H1 (cell line): ENCODE results near the gene CEP85L. TPM values are rescaled to one million over a fixed set of nuclear protein-coding genes. Genes with fewer than 3 reads are reported as not detected.

Source experiments
- CTCF ChIA-PET: fragments of 300-600 bp; sonication (Branson Sonifier 250); formaldehyde crosslinking; loops from one replicate; lab custom pipeline; 2021; ENCODE audit not compliant: partially characterized antibody; lab: Charles Lee
- POLR2A ChIA-PET: fragments of 300-600 bp; sonication (Branson Sonifier 250); formaldehyde crosslinking; loops from one replicate; lab custom pipeline; 2021; ENCODE audit warnings: inconsistent platforms; ENCODE audit not compliant: partially characterized antibody; lab: Charles Lee
- DNase-seq, 2 experiments: peaks; one replicate each; pipeline versions ENCODE4 v3.0.0 to v3.0.0-alpha.2; 2010 to 2022; ENCODE audit warnings: low spot score in 2 of 2, low read depth in 1 of 2, mixed read lengths in 1 of 2
- FAIRE-seq: peaks from 2 replicates; lab custom pipeline; 2011; peaks lifted over from hg19 to GRCh38; lab: Jason Lieb, UNC
- H2AFZ ChIP-seq: 2 replicates; pipeline ENCODE4 v1.8.1; 2012; ENCODE audit warnings: low read length, inconsistent platforms
- H2AK5ac ChIP-seq: 2 replicates; pipeline ENCODE4 v1.6.1; 2013; ENCODE audit warnings: low read depth, low read length
- H2BK120ac ChIP-seq: replicated peaks from 2 replicates; pipeline ENCODE3; 2013; ENCODE audit warnings: low read depth, low read length, inconsistent platforms
- H2BK12ac ChIP-seq: 2 replicates; pipeline ENCODE4 v1.6.1; 2013; ENCODE audit warnings: low read depth, low read length
- H2BK15ac ChIP-seq: 2 replicates; pipeline ENCODE4 v1.6.1; 2013; ENCODE audit warnings: low read length
- H2BK20ac ChIP-seq: 2 replicates; pipeline ENCODE4 v1.6.1; 2013; ENCODE audit warnings: low read length
- H2BK5ac ChIP-seq: 2 replicates; pipeline ENCODE4 v1.6.1; 2013; ENCODE audit warnings: low read depth, low read length
- H3K14ac ChIP-seq: 2 replicates; pipeline ENCODE4 v1.6.1; 2013; ENCODE audit warnings: inconsistent platforms; ENCODE audit not compliant: insufficient read length
- H3K18ac ChIP-seq: 2 replicates; pipeline ENCODE4 v1.6.1; 2013; ENCODE audit warnings: low read length; ENCODE audit errors: extremely low read depth
- H3K23ac ChIP-seq: 2 replicates; pipeline ENCODE4 v1.6.1; 2013; ENCODE audit warnings: inconsistent platforms; ENCODE audit not compliant: insufficient read length
- H3K23me2 ChIP-seq: 2 replicates; pipeline ENCODE4 v1.6.1; 2013; ENCODE audit warnings: low read depth, low read length
- H3K27ac ChIP-seq: 2 replicates; pipeline ENCODE4 v1.6.1; 2011; ENCODE audit warnings: low read depth, low read length, inconsistent platforms
- H3K27me3 ChIP-seq, 4 experiments: replicated peaks in 1 of 4; 1 replicate in 1 of 4; 2 replicates in 3 of 4; pipeline versions ENCODE4 v1.6.1 to v1.8.1; 2011 to 2013; ENCODE audit warnings: low read length in 3 of 4, mild to moderate bottlenecking in 3 of 4, inconsistent platforms in 2 of 4, mixed read lengths in 2 of 4, moderate library complexity in 1 of 4; ENCODE audit not compliant: control insufficient read depth in 3 of 4, insufficient read depth in 3 of 4; ENCODE audit errors: extremely low read depth in 1 of 4
- H3K36me3 ChIP-seq, 4 experiments: 2 replicates each; pipeline versions ENCODE4 v1.6.1 to v1.8.1; 2011 to 2013; ENCODE audit warnings: mild to moderate bottlenecking in 4 of 4, low read length in 3 of 4, moderate library complexity in 2 of 4, control low read depth in 1 of 4, inconsistent platforms in 1 of 4; ENCODE audit not compliant: insufficient read depth in 4 of 4, control insufficient read depth in 2 of 4
- H3K4ac ChIP-seq: replicated peaks from 2 replicates; pipeline ENCODE3; 2013; ENCODE audit warnings: low read length, low read depth, mixed read lengths, inconsistent platforms; ENCODE audit not compliant: insufficient read length
- H3K4me1 ChIP-seq, 4 experiments: replicated peaks in 1 of 4; 1 replicate in 1 of 4; 2 replicates in 3 of 4; pipeline versions ENCODE4 v1.6.1 to v1.8.1; 2011 to 2013; ENCODE audit warnings: low read length in 3 of 4, inconsistent platforms in 2 of 4, mixed read lengths in 1 of 4; ENCODE audit not compliant: insufficient read depth in 4 of 4, control insufficient read depth in 3 of 4
- H3K4me2 ChIP-seq, 2 experiments: 2 replicates each; pipeline versions ENCODE4 v1.6.1 to v1.8.1; 2011 to 2013; ENCODE audit warnings: low read depth in 2 of 2, low read length in 2 of 2, control low read depth in 1 of 2, inconsistent platforms in 1 of 2, mild to moderate bottlenecking in 1 of 2; ENCODE audit not compliant: insufficient read depth in 1 of 2
- H3K4me3 ChIP-seq, 4 experiments: fragments of 200-600, 300-600 bp in 1 of 4; sonication (generic), shearing (Covaris generic), sonication (Bioruptor Twin) in 1 of 4; 2 replicates each; pipeline versions ENCODE4 v1.5.1 to v1.8.1; 2011 to 2016; ENCODE audit warnings: low read length in 4 of 4, low read depth in 3 of 4, control low read depth in 2 of 4, inconsistent platforms in 2 of 4, mild to moderate bottlenecking in 2 of 4, mixed read lengths in 1 of 4, moderate library complexity in 1 of 4; ENCODE audit not compliant: insufficient read depth in 2 of 4; ENCODE audit errors: extremely low read depth in 1 of 4
- H3K56ac ChIP-seq: replicated peaks from 2 replicates; pipeline ENCODE3; 2013; ENCODE audit warnings: low read depth, mild to moderate bottlenecking, mixed read lengths, low read length, inconsistent platforms; ENCODE audit not compliant: insufficient read length
- H3K79me1 ChIP-seq: 2 replicates; pipeline ENCODE4 v1.6.1; 2013; ENCODE audit warnings: low read depth, low read length, control low read depth
- H3K79me2 ChIP-seq, 2 experiments: 2 replicates each; pipeline versions ENCODE4 v1.6.1 to v1.8.1; 2012 to 2013; ENCODE audit warnings: low read length in 2 of 2, mild to moderate bottlenecking in 2 of 2, inconsistent platforms in 1 of 2; ENCODE audit not compliant: insufficient read depth in 2 of 2, control insufficient read depth in 1 of 2
- H3K9ac ChIP-seq, 4 experiments: replicated peaks in 1 of 4; 1 replicate in 1 of 4; 2 replicates in 3 of 4; pipeline versions ENCODE4 v1.6.1 to v1.8.1; 2011 to 2013; ENCODE audit warnings: low read depth in 3 of 4, low read length in 3 of 4, control low read depth in 2 of 4, mild to moderate bottlenecking in 2 of 4, moderate library complexity in 2 of 4, inconsistent platforms in 1 of 4; ENCODE audit errors: extremely low read depth in 1 of 4
- H3K9me3 ChIP-seq, 2 experiments: 2 replicates each; pipeline versions ENCODE4 v1.6.1 to v1.8.1; 2012 to 2013; ENCODE audit warnings: mild to moderate bottlenecking in 2 of 2, moderate library complexity in 2 of 2, control low read depth in 1 of 2, inconsistent platforms in 1 of 2, low read depth in 1 of 2, low read length in 1 of 2, mixed read lengths in 1 of 2; ENCODE audit not compliant: insufficient read depth in 2 of 2
- H4K20me1 ChIP-seq, 2 experiments: replicated peaks in 1 of 2; 2 replicates each; pipeline versions ENCODE3 to v1.8.1; 2011 to 2013; ENCODE audit warnings: inconsistent platforms in 2 of 2, low read length in 2 of 2, mild to moderate bottlenecking in 1 of 2; ENCODE audit not compliant: insufficient read depth in 2 of 2, control insufficient read depth in 1 of 2
- H4K5ac ChIP-seq: 2 replicates; pipeline ENCODE4 v1.6.1; 2013; ENCODE audit warnings: low read length, low read depth, mixed read lengths, inconsistent platforms; ENCODE audit not compliant: insufficient read length
- H4K8ac ChIP-seq: 2 replicates; pipeline ENCODE4 v1.8.0; 2013; ENCODE audit warnings: mild to moderate bottlenecking, moderate library complexity, low read length, inconsistent platforms; ENCODE audit not compliant: insufficient read depth; ENCODE audit errors: extremely low read depth
- H4K91ac ChIP-seq: replicated peaks from 2 replicates; pipeline ENCODE3; 2013; ENCODE audit warnings: low read length, mixed read lengths, inconsistent platforms; ENCODE audit not compliant: insufficient read length
- ASH2L ChIP-seq: fragments of 200-600, 300-600 bp; sonication (generic); IDR thresholded peaks from one replicate; pipeline ENCODE4 v1.7.1; 2017; ENCODE audit warnings: low read length
- BCL11A ChIP-seq, 2 experiments: IDR thresholded peaks; one replicate each; pipeline ENCODE4 v1.6.1; 2011; ENCODE audit warnings: low read depth in 2 of 2, low read length in 2 of 2, mild to moderate bottlenecking in 2 of 2
- CBX8 ChIP-seq: fragments of 300-800, 300-1000 bp; sonication (generic); IDR thresholded peaks from 2 replicates; pipeline ENCODE4 v1.7.1; 2016; ENCODE audit warnings: low read depth, low read length, borderline replicate concordance
- HDAC2 ChIP-seq, 2 experiments: fragments of 300-600 bp in 1 of 2; sonication (generic) in 1 of 2; IDR thresholded peaks; 2 replicates each; pipeline ENCODE4 v1.6.1; 2011 to 2012; ENCODE audit warnings: low read depth in 2 of 2, low read length in 2 of 2, mild to moderate bottlenecking in 2 of 2, moderate library complexity in 2 of 2, borderline replicate concordance in 1 of 2, inconsistent platforms in 1 of 2
- KDM1A ChIP-seq: fragments of 200-600, 300-600 bp; sonication (generic); IDR thresholded peaks from 2 replicates; pipeline ENCODE4 v1.7.1; 2016; ENCODE audit warnings: mild to moderate bottlenecking, low read length, borderline replicate concordance
- KDM5A ChIP-seq: fragments of 200-600 bp; IDR thresholded peaks from 2 replicates; pipeline ENCODE4 v1.7.1; 2012; ENCODE audit warnings: mild to moderate bottlenecking, low read length, inconsistent platforms, mixed read lengths
- MAFK ChIP-seq: IDR thresholded peaks from 2 replicates; pipeline ENCODE4 v1.6.1; 2012; ENCODE audit warnings: low read depth, mild to moderate bottlenecking, improper control_type of control experiment, low read length
- NRF1 ChIP-seq: IDR thresholded peaks from 2 replicates; pipeline ENCODE4 v1.6.1; 2011; ENCODE audit warnings: mild to moderate bottlenecking, low read depth, low read length, improper control_type of control experiment
- PHF8 ChIP-seq: fragments of 200-600 bp; sonication (generic); conservative IDR thresholded peaks from 2 replicates; pipeline ENCODE4 v1.7.1; 2012; ENCODE audit warnings: low read depth, mild to moderate bottlenecking, inconsistent platforms, low read length, moderate library complexity
- POLR2A ChIP-seq, 2 experiments: IDR thresholded peaks; 1 replicate in 1 of 2; 2 replicates in 1 of 2; pipeline ENCODE4 v1.6.1; 2011; ENCODE audit warnings: low read depth in 2 of 2, low read length in 2 of 2, mild to moderate bottlenecking in 2 of 2; ENCODE audit errors: control extremely low read depth in 1 of 2
- POLR2AphosphoS5 ChIP-seq: IDR thresholded peaks from 2 replicates; pipeline ENCODE4 v1.6.1; 2011; ENCODE audit warnings: low read depth, low read length
- RNF2 ChIP-seq: fragments of 200-900, 300-1000 bp; sonication (generic); IDR thresholded peaks from 2 replicates; pipeline ENCODE4 v1.7.1; 2016; ENCODE audit warnings: borderline replicate concordance, low read depth, mild to moderate bottlenecking, antibody characterized with exemption, low read length; ENCODE audit not compliant: poor library complexity, severe bottlenecking; ENCODE audit errors: missing control alignments
- SAP30 ChIP-seq: fragments of 300-600 bp; sonication (generic); IDR thresholded peaks from 2 replicates; pipeline ENCODE4 v1.7.1; 2012; ENCODE audit warnings: low read length, moderate library complexity, mild to moderate bottlenecking, inconsistent platforms; ENCODE audit not compliant: insufficient read depth, insufficient replicate concordance
- YY1 ChIP-seq: IDR thresholded peaks from 2 replicates; pipeline ENCODE4 v1.6.1; 2011; ENCODE audit warnings: low read depth, mild to moderate bottlenecking, low read length
- WGBS, 2 experiments: shearing (Covaris generic) in 1 of 2; methylation state at CpG; one replicate each; pipeline versions ENCODE4 v1.1.6 to v1.1.7; 2013 to 2015; ENCODE audit warnings: low lambda C conversion rate in 2 of 2, mixed read lengths in 2 of 2, inconsistent platforms in 1 of 2, low coverage in 1 of 2, missing lambda C conversion rate in 1 of 2; ENCODE audit not compliant: insufficient replicate concordance in 2 of 2, insufficient coverage in 1 of 2, insufficient read length in 1 of 2; ENCODE audit errors: extremely low coverage in 1 of 2, missing lambda C conversion rate in 1 of 2; 5-methylcytosine and 5-hydroxymethylcytosine counted together
- polyA plus RNA-seq, 7 experiments: library from polyadenylated mRNA; depleted of rRNA in 3 of 7; stranded (reverse) in 5 of 7; unstranded in 2 of 7; fragments of >200 nt in 5 of 7; fragments of 200-250 nt in 2 of 7; gene quantifications; 1 replicate in 5 of 7; 2 replicates in 1 of 7; 4 replicates in 1 of 7; pipeline versions ENCODE4 v1.2.1 to v1.2.3, GENCODE V29; 2011 to 2013; ENCODE audit warnings: missing spikeins in 2 of 7, mixed read lengths in 2 of 7
- total RNA-seq: library from RNA; stranded (reverse); fragmentation: NEBNext Ultra II Directional; extraction: Animal tissue kit (Norgen Biotek cat#: 25700); gene quantifications from 2 replicates; pipeline ENCODE4 v1.2.1, GENCODE V29; 2021

CEP85L gene
- total and polyA plus RNA-seq, 2 of the 8 experiments (the other 6 are each of a cell fraction or from before 2014, with no cell fraction given): 3.2 to 27.6 TPM

- Histone ChIP-seq H3K23ac (no peak overlapping the region), H2AK5ac (no peak overlapping the region), H3K23me2 (no peaks in the 10 kb centered on the region; the same call in 1 of the 2 replicates), H3K14ac (no peak overlapping the region), H3K79me2 (peaks cover 0 to 41% of the 10 kb centered on the region in 2 experiments; a peak in 2 of 4 replicates), H2BK20ac (no peak overlapping the region), H3K36me3 (no peaks in the 10 kb centered on the region), H3K9ac (no peak overlapping the region), H3K4me1 (peaks cover 0 to 3% (median 0%) of the 10 kb centered on the region in 4 experiments; a peak in 1 of 7 replicates), H2AFZ (no peak overlapping the region), H3K27ac (no peak overlapping the region), H2BK5ac (no peak overlapping the region), H3K18ac (no peak overlapping the region), H2BK12ac (no peak overlapping the region), H3K4ac (no peak overlapping the region), H3K4me2 (no peak overlapping the region), H4K8ac (no peak overlapping the region), H4K20me1 (peaks cover 0 to 1% of the 10 kb centered on the region in 2 experiments), H3K56ac (no peak overlapping the region), H2BK120ac (no peak overlapping the region), H4K5ac (no peak overlapping the region), H4K91ac (no peak overlapping the region), H2BK15ac (no peak overlapping the region), H3K9me3 (no peaks in the 10 kb centered on the region; a peak in 1 of 4 replicates), H3K27me3 (no peaks in the 10 kb centered on the region), H3K4me3 (no peak overlapping the region), H3K79me1 (no peaks in the 10 kb centered on the region)
- DNase-seq (no peak), FAIRE-seq (no peak)
- CTCF ChIA-PET: interaction anchor here (0.6 kb wide), 1 partner anchor 19 kb away, joined by 3 read pairs; no protein-coding TSS in a partner anchor
- POLR2A ChIA-PET: no interaction called here
- WGBS, 2 experiments: 89% methylated on average over 2 of the region's 2 CpGs; no CpG with 5 or more reads in 1 of the 2 experiments
- TF ChIP-seq YY1 (no peak), POLR2A (IDR thresholded peaks at IDR 0.05; ENCODE audit: control extremely low read depth in 1 of 2, low read depth in 2 of 2, low read length in 2 of 2) (no peak), RNF2 (no peak), NRF1 (no peak), CBX8 (no peak), PHF8 (no peak), POLR2AphosphoS5 (no peak), BCL11A (IDR thresholded peaks at IDR 0.05; ENCODE audit: low read depth in 2 of 2, low read length in 2 of 2) (no peak), HDAC2 (IDR thresholded peaks at IDR 0.05; ENCODE audit: borderline replicate concordance in 1 of 2, low read depth in 2 of 2, low read length in 2 of 2) (no peak), ASH2L (no peak), KDM5A (no peak), MAFK (no peak), KDM1A (no peak), SAP30 (no peak)
Observed at GRCh38 chr6:118530942-118531341, 120.4 kb downstream of the CEP85L start.
